ENCODE results near the gene FBLN7. TPM values are rescaled to one million over a fixed set of nuclear protein-coding genes. Genes with fewer than 3 reads are reported as not detected.

The FBLN7 gene
- total RNA-seq, 1 donor from 2014 or later: 0.60 TPM

- Histone ChIP-seq H3K4me3 (no peak overlapping the region), H3K4me1 (peaks cover 8% of the 10 kb centered on the region), H3K27ac (replicated peaks) (no peak overlapping the region), H3K36me3 (no peaks in the 10 kb centered on the region), H3K9me3 (replicated peaks) (no peaks in the 10 kb centered on the region), H3K27me3 (ENCODE audit: low read depth) (no peaks in the 10 kb centered on the region)
- intact Hi-C loops (cut with micrococcal nuclease): no loop called here
- DNase-seq: no peak
- no peak for TF ChIP-seq CTCF (IDR thresholded peaks at IDR 0.05; ENCODE audit: borderline replicate concordance)
Measured at GRCh38 chr2:112151701-112152440, 13.7 kb downstream of the FBLN7 start.

- Histone ChIP-seq H3K9me3 (replicated peaks) (no peaks in the 10 kb centered on the region), H3K36me3 (no peaks in the 10 kb centered on the region), H3K27ac (replicated peaks) (no peak overlapping the region), H3K27me3 (ENCODE audit: low read depth) (no peaks in the 10 kb centered on the region), H3K4me3 (no peak overlapping the region), H3K4me1 (peaks cover 8% of the 10 kb centered on the region)
- no peak for DNase-seq
- TF ChIP-seq CTCF (IDR thresholded peaks at IDR 0.05; ENCODE audit: borderline replicate concordance): no peak
- intact Hi-C loops (cut with micrococcal nuclease): no loop called here
Measured at GRCh38 chr2:112152476-112153178, 14.4 kb downstream of the FBLN7 start.

- Histone ChIP-seq H3K4me1 (peaks cover 6% of the 10 kb centered on the region), H3K9me3 (replicated peaks) (no peaks in the 10 kb centered on the region), H3K27me3 (ENCODE audit: low read depth) (no peaks in the 10 kb centered on the region), H3K27ac (replicated peaks) (no peak overlapping the region), H3K36me3 (no peaks in the 10 kb centered on the region), H3K4me3 (no peak overlapping the region)
- intact Hi-C loops (cut with micrococcal nuclease): no loop called here
- TF ChIP-seq CTCF (IDR thresholded peaks at IDR 0.05; ENCODE audit: borderline replicate concordance): no peak
- DNase-seq: no peak
Measured at GRCh38 chr2:112153179-112153490, 14.9 kb downstream of the FBLN7 start.

DNA sequence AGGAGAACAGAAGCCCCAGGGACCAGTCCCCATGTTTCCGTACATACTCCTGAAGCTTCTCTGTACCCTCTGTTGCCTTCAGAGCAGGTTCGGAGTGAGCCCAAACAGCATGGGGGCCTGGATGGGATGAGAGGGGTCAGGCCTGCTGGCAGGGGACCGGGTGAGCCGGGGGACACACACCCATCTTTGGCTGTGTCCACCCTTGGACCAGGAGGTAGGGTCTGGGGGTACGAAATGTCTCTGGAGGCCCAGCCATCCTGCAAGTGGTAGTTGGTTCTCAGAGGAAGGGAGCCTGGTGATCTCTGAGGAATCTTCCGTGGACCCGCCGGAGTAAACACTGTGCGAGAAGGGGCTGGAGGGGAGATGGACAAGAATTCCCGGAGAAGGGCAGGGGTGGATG, 15.3 kb downstream of the FBLN7 start:
- Histone ChIP-seq H3K9me3 (replicated peaks) (no peaks in the 10 kb centered on the region), H3K27ac (replicated peaks) (no peak overlapping the region), H3K36me3 (no peaks in the 10 kb centered on the region), H3K4me3 (no peak overlapping the region), H3K27me3 (ENCODE audit: low read depth) (no peaks in the 10 kb centered on the region), H3K4me1 (peaks cover 3% of the 10 kb centered on the region)
- DNase-seq: no peak
- TF ChIP-seq CTCF (IDR thresholded peaks at IDR 0.05; ENCODE audit: borderline replicate concordance): no peak
- intact Hi-C loops (cut with micrococcal nuclease): no loop called here

GRCh38 chr2:112154246-112155117, 16.3 kb downstream of the FBLN7 start:
- Histone ChIP-seq H3K4me3 (no peak overlapping the region), H3K36me3 (no peaks in the 10 kb centered on the region), H3K4me1 (peaks cover 3% of the 10 kb centered on the region), H3K27ac (replicated peaks) (no peak overlapping the region), H3K9me3 (replicated peaks) (no peaks in the 10 kb centered on the region), H3K27me3 (ENCODE audit: low read depth) (no peaks in the 10 kb centered on the region)
- TF ChIP-seq CTCF (IDR thresholded peaks at IDR 0.05; ENCODE audit: borderline replicate concordance): no peak
- intact Hi-C loops (cut with micrococcal nuclease): no loop called here
- no peak for DNase-seq

Data from left ventricle myocardium inferior (tissue), 1 donor.